HEK293 (cell line): ENCODE measurements around the gene CRYBB3.

Source experiments
- CTCF ChIA-PET: fragments of 350-600 bp; formaldehyde crosslinking; extraction: SDS; loops from one replicate; lab custom pipeline; 2021; ENCODE audit warnings: antibody characterized with exemption; lab: Yijun Ruan, JAX
- POLR2A ChIA-PET: fragments of 300-600 bp; formaldehyde crosslinking; extraction: SDS; loops from one replicate; lab custom pipeline; 2020; ENCODE audit warnings: antibody characterized with exemption, inconsistent platforms; lab: Yijun Ruan, JAX
- H3K27ac ChIP-seq: fragments of 200-500 bp; sonication (Bioruptor generic); 2 replicates; pipeline ENCODE4 v1.5.1; 2014; ENCODE audit warnings: low read depth, low read length, control low read depth, inconsistent platforms; ENCODE audit errors: extremely low read depth
- H3K36me3 ChIP-seq, 2 experiments: fragments of 200-500 bp in 1 of 2; sonication (Bioruptor generic) in 1 of 2; 1 replicate in 1 of 2; 2 replicates in 1 of 2; pipeline ENCODE4 v1.5.1; 2014 to 2017; ENCODE audit warnings: inconsistent platforms in 2 of 2, low read length in 2 of 2; ENCODE audit not compliant: control insufficient read depth in 2 of 2, insufficient read depth in 1 of 2
- H3K4me1 ChIP-seq: fragments of 200-500 bp; sonication (Bioruptor generic); 2 replicates; pipeline ENCODE4 v1.5.1; 2014; ENCODE audit warnings: mild to moderate bottlenecking, low read length, inconsistent platforms; ENCODE audit not compliant: control insufficient read depth, insufficient read depth
- H3K4me3 ChIP-seq: 2 replicates; pipeline ENCODE4 v1.5.1; 2011; ENCODE audit warnings: low read depth, mild to moderate bottlenecking, control low read depth, low read length, moderate library complexity
- H3K9me3 ChIP-seq: fragments of 200-500 bp; sonication (Bioruptor generic); 2 replicates; pipeline ENCODE4 v1.5.1; 2014; ENCODE audit warnings: low read depth, low read length, inconsistent platforms; ENCODE audit not compliant: control insufficient read depth, insufficient read depth
- KLF1 ChIP-seq: fragments of 450-650 bp; formaldehyde crosslinking; IDR thresholded peaks from 2 replicates; pipeline ENCODE4 v1.5.1; 2016; ENCODE audit warnings: missing biosample characterization, missing genetic modification characterization
- PRDM1 ChIP-seq: fragments of 450-650 bp; formaldehyde crosslinking; IDR thresholded peaks from 2 replicates; pipeline ENCODE4; 2016; ENCODE audit warnings: missing biosample characterization, missing genetic modification characterization
- PRDM10 ChIP-seq: fragments of 450-650 bp; formaldehyde crosslinking; IDR thresholded peaks from 2 replicates; pipeline ENCODE4 v1.5.1; 2016; ENCODE audit warnings: missing biosample characterization, missing genetic modification characterization
- PRDM4 ChIP-seq: fragments of 450-650 bp; formaldehyde crosslinking; IDR thresholded peaks from 2 replicates; pipeline ENCODE4 v1.5.1; 2017; ENCODE audit warnings: missing biosample characterization, missing genetic modification characterization
- RBAK ChIP-seq: fragments of 450-650 bp; formaldehyde crosslinking; IDR thresholded peaks from 2 replicates; pipeline ENCODE4 v1.5.1; 2016; ENCODE audit warnings: missing biosample characterization, missing genetic modification characterization
- SCRT1 ChIP-seq: fragments of 450-650 bp; formaldehyde crosslinking; IDR thresholded peaks from 2 replicates; pipeline ENCODE4 v1.5.1; 2016; ENCODE audit warnings: missing biosample characterization, missing genetic modification characterization, borderline replicate concordance
- SCRT2 ChIP-seq: fragments of 450-650 bp; formaldehyde crosslinking; IDR thresholded peaks from 2 replicates; pipeline ENCODE4 v1.5.1; 2016; ENCODE audit warnings: missing biosample characterization, missing genetic modification characterization
- ZFP37 ChIP-seq: fragments of 450-650 bp; formaldehyde crosslinking; IDR thresholded peaks from 2 replicates; pipeline ENCODE4 v1.5.1; 2016; ENCODE audit warnings: missing biosample characterization, missing genetic modification characterization
- ZFP69B ChIP-seq: fragments of 450-650 bp; formaldehyde crosslinking; IDR thresholded peaks from 2 replicates; pipeline ENCODE4 v1.5.1; 2016; ENCODE audit warnings: missing biosample characterization, missing genetic modification characterization
- ZNF112 ChIP-seq: fragments of 450-650 bp; formaldehyde crosslinking; IDR thresholded peaks from 2 replicates; pipeline ENCODE4 v1.5.0; 2017; ENCODE audit warnings: missing biosample characterization, missing genetic modification characterization
- ZNF133 ChIP-seq: fragments of 450-650 bp; formaldehyde crosslinking; IDR thresholded peaks from 2 replicates; pipeline ENCODE4 v1.5.1; 2016; ENCODE audit warnings: missing biosample characterization, missing genetic modification characterization
- ZNF2 ChIP-seq: fragments of 450-650 bp; formaldehyde crosslinking; IDR thresholded peaks from 2 replicates; pipeline ENCODE4 v1.5.1; 2016; ENCODE audit warnings: missing biosample characterization, missing genetic modification characterization
- ZNF211 ChIP-seq: fragments of 450-650 bp; formaldehyde crosslinking; IDR thresholded peaks from 2 replicates; pipeline ENCODE4 v1.5.1; 2016; ENCODE audit warnings: low read depth, missing biosample characterization, missing genetic modification characterization
- ZNF366 ChIP-seq: fragments of 450-650 bp; formaldehyde crosslinking; conservative IDR thresholded peaks from 2 replicates; pipeline ENCODE4 v1.5.1; 2016; ENCODE audit warnings: missing biosample characterization, missing genetic modification characterization
- ZNF423 ChIP-seq: fragments of 450-650 bp; formaldehyde crosslinking; IDR thresholded peaks from 2 replicates; pipeline ENCODE4 v1.5.1; 2016; ENCODE audit warnings: missing biosample characterization, missing genetic modification characterization
- ZNF449 ChIP-seq: fragments of 450-650 bp; formaldehyde crosslinking; IDR thresholded peaks from 2 replicates; pipeline ENCODE4 v1.5.1; 2017; ENCODE audit warnings: missing biosample characterization, mild to moderate bottlenecking, missing genetic modification characterization, moderate library complexity
- ZNF580 ChIP-seq: fragments of 450-650 bp; formaldehyde crosslinking; IDR thresholded peaks from 2 replicates; pipeline ENCODE4 v1.5.1; 2016; ENCODE audit warnings: missing biosample characterization, missing genetic modification characterization
- ZNF596 ChIP-seq: fragments of 450-650 bp; IDR thresholded peaks from 2 replicates; pipeline ENCODE4 v1.5.0; 2018; ENCODE audit warnings: missing biosample characterization, mild to moderate bottlenecking, missing genetic modification characterization, moderate library complexity
- ZNF776 ChIP-seq: fragments of 450-650 bp; formaldehyde crosslinking; IDR thresholded peaks from 2 replicates; pipeline ENCODE4 v1.5.0; 2017; ENCODE audit warnings: missing biosample characterization, missing genetic modification characterization, borderline replicate concordance
- ZSCAN4 ChIP-seq: fragments of 450-650 bp; formaldehyde crosslinking; IDR thresholded peaks from 2 replicates; pipeline ENCODE4 v1.5.1; 2017; ENCODE audit warnings: missing biosample characterization, missing genetic modification characterization

CRYBB3 gene

GRCh38 chr22:25219211-25219689 lies 19.6 kb downstream of the CRYBB3 start, which contains the start of gene CRYBB2 (continued):
- no peak for TF ChIP-seq RBAK (tag by site-specific recombination)
- TF ChIP-seq ZSCAN4 (tag by site-specific recombination), result no peak
- no peak for TF ChIP-seq ZNF211
- no peak for TF ChIP-seq ZNF596 (tag by site-specific recombination)
- no peak for TF ChIP-seq ZNF112 (tag by site-specific recombination)
- TF ChIP-seq, all 188 proteins: peak for 0

- no peaks in the 10 kb centered on the region for H3K36me3 ChIP-seq
- ChIA-PET POLR2A (no interaction called here), CTCF (interaction anchor here (0.6 to 1.5 kb wide), 2 partner anchors 18 to 481 kb away, joined by 3 to 5 read pairs; no protein-coding TSS in a partner anchor)
- no peaks in the 10 kb centered on the region for H3K4me1 ChIP-seq
- H3K27ac ChIP-seq, result no peak overlapping the region
- H3K9me3 ChIP-seq, result no peaks in the 10 kb centered on the region
- no peak for TF ChIP-seq ZNF366 (tag by site-specific recombination)
- no peak for TF ChIP-seq ZNF449 (tag by site-specific recombination)
- no peak for TF ChIP-seq PRDM10 (tag by site-specific recombination)
- TF ChIP-seq ZNF423, result no peak
- TF ChIP-seq SCRT2 (tag by site-specific recombination), result peak; percentile 93
- TF ChIP-seq PRDM4, result no peak
- TF ChIP-seq SCRT1, result peak; percentile 82; the same call in 1 of the 2 replicates
- no peak overlapping the region for H3K4me3 ChIP-seq
These were observed 20.3 kb downstream of the CRYBB3 start for GRCh38 chr22:25219948-25220442.

GRCh38 chr22:25221790-25222189 lies 22.1 kb downstream of the CRYBB3 start:
- Histone ChIP-seq H3K27ac (no peak overlapping the region), H3K36me3 (no peaks in the 10 kb centered on the region), H3K9me3 (no peaks in the 10 kb centered on the region), H3K4me1 (no peaks in the 10 kb centered on the region), H3K4me3 (no peak overlapping the region)
- TF ChIP-seq PRDM1 (tag by site-specific recombination), result no peak
- TF ChIP-seq ZNF133 (tag by site-specific recombination), result no peak
- no peak for TF ChIP-seq ZFP69B
- no peak for TF ChIP-seq ZFP37 (tag by site-specific recombination)
- no peak for TF ChIP-seq ZNF2 (tag by site-specific recombination)
- no peak for TF ChIP-seq ZNF776 (tag by site-specific recombination)
- no peak for TF ChIP-seq KLF1 (tag by site-specific recombination)
- no peak for TF ChIP-seq ZNF580 (tag by site-specific recombination)
- POLR2A ChIA-PET, result no interaction called here
- CTCF ChIA-PET, result interaction anchor here (0.6 to 1.3 kb wide), 2 partner anchors 112 to 205 kb away, joined by 3 to 4 read pairs; no protein-coding TSS in a partner anchor
